Right atrium auricular region (tissue), 2 donors: ENCODE data around the gene ZNF385A. TPM values are rescaled to one million over a fixed set of nuclear protein-coding genes. Genes with fewer than 3 reads are reported as not detected.

Experiments used
- DNase-seq: peaks from one replicate; pipeline ENCODE4 v3.0.0-alpha.2; 2019; ENCODE audit warnings: low spot score
- H3K27ac ChIP-seq, 2 donors: fragments of 200-600 bp; sonication (generic); 1 replicate in 1 of 2; 2 replicates in 1 of 2; pipeline ENCODE4 v1.5.1; 2016 to 2019
- H3K27me3 ChIP-seq, 2 donors: fragments of 200-600 bp; sonication (generic); one replicate each; pipeline versions ENCODE4 v1.5.1 to v1.6.0; 2017 to 2019
- H3K36me3 ChIP-seq: fragments of 200-600 bp; sonication (generic); one replicate; pipeline ENCODE4 v1.5.1; 2016
- H3K4me1 ChIP-seq, 2 donors: fragments of 200-600 bp; sonication (generic); one replicate each; pipeline versions ENCODE4 v1.5.1 to v1.6.0; 2017 to 2019
- H3K4me3 ChIP-seq, 2 donors: fragments of 200-600 bp; sonication (generic); 1 replicate in 1 of 2; 2 replicates in 1 of 2; pipeline ENCODE4 v1.5.1; 2017 to 2019; ENCODE audit warnings: mild to moderate bottlenecking in 1 of 2, moderate library complexity in 1 of 2
- H3K9me3 ChIP-seq, 2 donors: fragments of 200-600 bp; sonication (generic); one replicate each; pipeline ENCODE4 v1.5.1; 2019
- CTCF ChIP-seq, 2 donors: fragments of 200-600 bp; sonication (generic); IDR thresholded peaks; one replicate each; pipeline ENCODE4 v1.5.1; 2019; ENCODE audit warnings: antibody characterized with exemption in 2 of 2
- total RNA-seq, 2 donors: library from RNA; depleted of rRNA; stranded (reverse); fragments of >200 nt; gene quantifications; one replicate each; pipeline ENCODE4 v1.1.0, GENCODE V29; 2016

The ZNF385A gene
- total RNA-seq, 2 donors from 2014 or later: 6.7 to 12.7 TPM

- DNase-seq: no peak
- peak overlapping the region; percentile 73 to 92 for H3K27ac ChIP-seq
- peaks cover 0 to 57% of the 10 kb centered on the region in 2 donors for H3K4me1 ChIP-seq
- TF ChIP-seq CTCF (IDR thresholded peaks at IDR 0.05): no peak
- no peaks in the 10 kb centered on the region for H3K9me3 ChIP-seq
- H3K4me3 ChIP-seq: peak overlapping the region; percentile 26 to 50
- H3K27me3 ChIP-seq: no peaks in the 10 kb centered on the region
- no peaks in the 10 kb centered on the region for H3K36me3 ChIP-seq
Observed at GRCh38 chr12:54369597-54370131, 14.9 kb downstream of the ZNF385A start.

GRCh38 chr12:54368709-54369596 is 15.6 kb downstream of the ZNF385A start:
- H3K27me3 ChIP-seq: no peaks in the 10 kb centered on the region
- H3K36me3 ChIP-seq: no peaks in the 10 kb centered on the region
- H3K27ac ChIP-seq: peak overlapping the region; percentile 73 to 92
- H3K4me1 ChIP-seq: peaks cover 0 to 52% of the 10 kb centered on the region in 2 donors
- peak; percentile 93 for DNase-seq
- TF ChIP-seq CTCF (IDR thresholded peaks at IDR 0.05): peak; percentile 71 to 88
- H3K4me3 ChIP-seq: peak overlapping the region in 1 of 2 donors; percentile 50
- H3K9me3 ChIP-seq: no peaks in the 10 kb centered on the region

- no peaks in the 10 kb centered on the region for H3K9me3 ChIP-seq
Observed at GRCh38 chr12:54368025-54368708, 16.4 kb downstream of the ZNF385A start.

GRCh38 chr12:54364413-54364812 is 20.1 kb downstream of the ZNF385A start, which contains the start of gene GPR84:
Gene GPR84, minus strand, starts transcription at chr12:54364486. Its CDS starts 635 bp downstream, at chr12:54363851.
- no peak for TF ChIP-seq CTCF (IDR thresholded peaks at IDR 0.05)
- no peak within 1 kb of the TSS for H3K4me3 ChIP-seq
- H3K9me3 ChIP-seq: no peaks in the 10 kb centered on the region
- no peaks in the 10 kb centered on the region for H3K36me3 ChIP-seq
- H3K27ac ChIP-seq: no peak within 1 kb of the TSS
- DNase-seq: no peak
- H3K27me3 ChIP-seq: no peaks in the 10 kb centered on the region
- H3K4me1 ChIP-seq: peaks cover 0 to 26% of the 10 kb centered on the region in 2 donors

More at GRCh38 chr12:54368025-54368708, 16.4 kb downstream of the ZNF385A start:
- Histone ChIP-seq H3K4me1 (peaks cover 0 to 45% of the 10 kb centered on the region in 2 donors), H3K27me3 (no peaks in the 10 kb centered on the region), H3K36me3 (no peaks in the 10 kb centered on the region), H3K4me3 (peak overlapping the region in 1 of 2 donors; percentile 50), H3K27ac (peak overlapping the region; percentile 73 to 92)
- DNase-seq: no peak
- TF ChIP-seq CTCF (IDR thresholded peaks at IDR 0.05): no peak

GRCh38 chr12:54363618-54364017 is 20.9 kb downstream of the ZNF385A start:
- H3K27ac ChIP-seq: no peak overlapping the region
- H3K4me3 ChIP-seq: no peak overlapping the region
- no peaks in the 10 kb centered on the region for H3K36me3 ChIP-seq
- no peak for DNase-seq
- no peak for TF ChIP-seq CTCF (IDR thresholded peaks at IDR 0.05)
- H3K4me1 ChIP-seq: peaks cover 0 to 19% of the 10 kb centered on the region in 2 donors
- no peaks in the 10 kb centered on the region for H3K9me3 ChIP-seq
- no peaks in the 10 kb centered on the region for H3K27me3 ChIP-seq
